Esophagus squamous epithelium (tissue), 5 donors: ENCODE data around the gene RIT2. TPM values are rescaled to one million over a fixed set of nuclear protein-coding genes. Genes with fewer than 3 reads are reported as not detected.

Experiments used
- DNase-seq: peaks from one replicate; lab custom pipeline; 2025; lab: John Stamatoyannopoulos, UW
- H3K27ac ChIP-seq, 4 donors: fragments of 200-600 bp; sonication (generic); one replicate each; pipeline ENCODE4 v1.5.1; 2016 to 2019; ENCODE audit warnings: mild to moderate bottlenecking in 1 of 4
- H3K27me3 ChIP-seq, 4 donors: fragments of 200-600 bp; sonication (generic); 1 replicate in 3 of 4; 2 replicates in 1 of 4; pipeline versions ENCODE4 v1.5.1 to v1.6.0; 2017 to 2021; ENCODE audit warnings: antibody characterized with exemption in 1 of 4
- H3K36me3 ChIP-seq, 3 donors: fragments of 200-600 bp; sonication (generic); one replicate each; pipeline ENCODE4 v1.5.1; 2016 to 2019
- H3K4me1 ChIP-seq, 3 donors: fragments of 200-600 bp; sonication (generic); one replicate each; pipeline ENCODE4 v1.5.1; 2017 to 2019
- H3K4me3 ChIP-seq, 4 donors: fragments of 200-600 bp; sonication (generic); 1 replicate in 3 of 4; 2 replicates in 1 of 4; pipeline ENCODE4 v1.5.1; 2016 to 2019; ENCODE audit warnings: mild to moderate bottlenecking in 2 of 4, moderate library complexity in 1 of 4
- H3K9me3 ChIP-seq, 3 donors: fragments of 200-600 bp; sonication (generic); one replicate each; pipeline ENCODE4 v1.5.1; 2016 to 2019
- POLR2A ChIP-seq, 4 donors: fragments of 450-650 bp; IDR thresholded peaks; one replicate each; pipeline ENCODE4 v1.6.1; 2017; ENCODE audit warnings: antibody characterized with exemption in 4 of 4, mild to moderate bottlenecking in 4 of 4, moderate library complexity in 3 of 4
- WGBS, 2 donors: methylation state at CpG; one replicate each; pipeline ENCODE4 v1.1.5; 2018; 5-methylcytosine and 5-hydroxymethylcytosine counted together
- intact Hi-C: fragments of 100-400 bp; cut with DNase I; formaldehyde crosslinking; loops from one replicate; pipeline ENCODE4 v1.15.0; 2022
- total RNA-seq, 4 donors: library from RNA; depleted of rRNA; stranded (reverse); fragments of >200 nt; gene quantifications; one replicate each; pipeline ENCODE4 v1.1.0, GENCODE V29; 2016
- TF ChIP-seq, protein P1 (sequence below), 6 experiments: fragments of 450-650 bp in 4 of 6; fragments of 200-600 bp in 2 of 6; sonication (generic) in 2 of 6; IDR thresholded peaks; one replicate each; pipeline ENCODE4 v1.5.1; 2016 to 2019; ENCODE audit warnings: antibody characterized with exemption in 6 of 6, mild to moderate bottlenecking in 4 of 6, moderate library complexity in 4 of 6
- donor health status: DM: yes; HTN: yes; CAD: no.

Gene RIT2
- total RNA-seq, 4 donors from 2014 or later: not detected

- WGBS, 2 donors: 30 to 39% methylated on average over 2 of the region's 2 CpGs
- H3K36me3 ChIP-seq: no peaks in the 10 kb centered on the region
- intact Hi-C loops: no loop called here
- no peak for TF ChIP-seq POLR2A (IDR thresholded peaks at IDR 0.05)
- TF ChIP-seq, protein P1, sequence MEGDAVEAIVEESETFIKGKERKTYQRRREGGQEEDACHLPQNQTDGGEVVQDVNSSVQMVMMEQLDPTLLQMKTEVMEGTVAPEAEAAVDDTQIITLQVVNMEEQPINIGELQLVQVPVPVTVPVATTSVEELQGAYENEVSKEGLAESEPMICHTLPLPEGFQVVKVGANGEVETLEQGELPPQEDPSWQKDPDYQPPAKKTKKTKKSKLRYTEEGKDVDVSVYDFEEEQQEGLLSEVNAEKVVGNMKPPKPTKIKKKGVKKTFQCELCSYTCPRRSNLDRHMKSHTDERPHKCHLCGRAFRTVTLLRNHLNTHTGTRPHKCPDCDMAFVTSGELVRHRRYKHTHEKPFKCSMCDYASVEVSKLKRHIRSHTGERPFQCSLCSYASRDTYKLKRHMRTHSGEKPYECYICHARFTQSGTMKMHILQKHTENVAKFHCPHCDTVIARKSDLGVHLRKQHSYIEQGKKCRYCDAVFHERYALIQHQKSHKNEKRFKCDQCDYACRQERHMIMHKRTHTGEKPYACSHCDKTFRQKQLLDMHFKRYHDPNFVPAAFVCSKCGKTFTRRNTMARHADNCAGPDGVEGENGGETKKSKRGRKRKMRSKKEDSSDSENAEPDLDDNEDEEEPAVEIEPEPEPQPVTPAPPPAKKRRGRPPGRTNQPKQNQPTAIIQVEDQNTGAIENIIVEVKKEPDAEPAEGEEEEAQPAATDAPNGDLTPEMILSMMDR (IDR thresholded peaks at IDR 0.05): no peak
- no peaks in the 10 kb centered on the region for H3K4me1 ChIP-seq
- H3K27ac ChIP-seq: no peak overlapping the region
- H3K9me3 ChIP-seq: no peaks in the 10 kb centered on the region
- no peak overlapping the region for H3K4me3 ChIP-seq
- H3K27me3 ChIP-seq: no peaks in the 10 kb centered on the region
- DNase-seq: no peak
These were observed 42.9 kb upstream of the RIT2 start for GRCh38 chr18:43158381-43158780.

DNA sequence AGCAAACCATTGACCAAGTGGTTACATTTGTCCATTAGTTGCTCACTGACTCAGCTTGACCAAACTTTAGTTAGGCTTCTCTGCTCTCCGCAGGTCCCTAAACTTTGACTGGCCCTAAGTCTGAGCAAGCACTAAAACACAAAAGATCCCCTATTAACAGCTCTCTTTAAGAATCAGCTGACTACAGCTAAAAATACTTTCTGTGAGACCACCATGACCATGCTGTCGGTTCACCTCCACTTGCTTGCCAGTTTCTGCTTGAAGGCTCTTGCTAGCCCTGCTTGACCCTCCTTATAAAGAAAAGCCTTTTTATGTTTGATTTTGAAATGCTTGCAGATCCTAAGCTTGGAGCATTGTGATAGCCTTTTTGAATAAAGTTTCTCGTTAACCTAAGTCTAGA is 40.4 kb upstream of the RIT2 start:
- Histone ChIP-seq H3K9me3 (no peaks in the 10 kb centered on the region), H3K4me3 (no peak overlapping the region), H3K27ac (no peak overlapping the region), H3K4me1 (no peaks in the 10 kb centered on the region), H3K27me3 (no peaks in the 10 kb centered on the region), H3K36me3 (no peaks in the 10 kb centered on the region)
- WGBS, 2 donors: 73 to 80% methylated on average over 3 of the region's 3 CpGs
- no peak for DNase-seq
- TF ChIP-seq, protein P1 (IDR thresholded peaks at IDR 0.05): no peak
- TF ChIP-seq POLR2A (IDR thresholded peaks at IDR 0.05): no peak
- intact Hi-C loops: no loop called here

DNA sequence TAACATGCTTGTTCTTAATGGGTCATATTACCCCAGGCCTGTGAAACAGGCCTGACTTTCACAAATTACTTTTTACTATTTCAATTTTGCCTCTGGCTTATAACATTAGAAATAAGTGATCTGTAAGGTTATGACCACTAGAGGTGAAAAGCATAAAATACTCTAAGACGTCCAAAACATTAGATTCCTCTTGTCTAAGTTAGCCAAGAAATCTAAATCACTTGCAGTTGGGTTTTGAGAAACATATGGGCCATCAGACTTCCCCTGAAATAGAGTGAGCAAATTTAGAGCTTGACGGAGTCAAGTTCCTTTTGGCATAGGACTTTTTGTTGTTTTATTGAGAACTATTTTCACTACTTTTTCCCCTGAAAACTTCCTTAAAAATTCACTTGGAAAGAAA is 32.7 kb upstream of the RIT2 start:
- no peaks in the 10 kb centered on the region for H3K9me3 ChIP-seq
- no peaks in the 10 kb centered on the region for H3K4me1 ChIP-seq
- H3K27ac ChIP-seq: no peak overlapping the region
- no peaks in the 10 kb centered on the region for H3K36me3 ChIP-seq
- H3K27me3 ChIP-seq: no peaks in the 10 kb centered on the region
- no peak overlapping the region for H3K4me3 ChIP-seq
- DNase-seq: no peak
- WGBS, 2 donors: 74 to 79% methylated on average over 2 of the region's 2 CpGs
- intact Hi-C loops: no loop called here
- TF ChIP-seq POLR2A (IDR thresholded peaks at IDR 0.05): no peak
- TF ChIP-seq, protein P1 (IDR thresholded peaks at IDR 0.05): no peak

GRCh38 chr18:43141208-43141607 is 25.7 kb upstream of the RIT2 start:
- 26 to 29% methylated on average over 2 of the region's 2 CpGs for WGBS, 2 donors
- Histone ChIP-seq H3K27ac (no peak overlapping the region), H3K9me3 (no peaks in the 10 kb centered on the region), H3K4me1 (no peaks in the 10 kb centered on the region), H3K4me3 (no peak overlapping the region), H3K36me3 (no peaks in the 10 kb centered on the region), H3K27me3 (no peaks in the 10 kb centered on the region)
- DNase-seq: no peak
- intact Hi-C loops: no loop called here
- TF ChIP-seq POLR2A (IDR thresholded peaks at IDR 0.05): no peak
- TF ChIP-seq, protein P1 (IDR thresholded peaks at IDR 0.05): no peak

DNA sequence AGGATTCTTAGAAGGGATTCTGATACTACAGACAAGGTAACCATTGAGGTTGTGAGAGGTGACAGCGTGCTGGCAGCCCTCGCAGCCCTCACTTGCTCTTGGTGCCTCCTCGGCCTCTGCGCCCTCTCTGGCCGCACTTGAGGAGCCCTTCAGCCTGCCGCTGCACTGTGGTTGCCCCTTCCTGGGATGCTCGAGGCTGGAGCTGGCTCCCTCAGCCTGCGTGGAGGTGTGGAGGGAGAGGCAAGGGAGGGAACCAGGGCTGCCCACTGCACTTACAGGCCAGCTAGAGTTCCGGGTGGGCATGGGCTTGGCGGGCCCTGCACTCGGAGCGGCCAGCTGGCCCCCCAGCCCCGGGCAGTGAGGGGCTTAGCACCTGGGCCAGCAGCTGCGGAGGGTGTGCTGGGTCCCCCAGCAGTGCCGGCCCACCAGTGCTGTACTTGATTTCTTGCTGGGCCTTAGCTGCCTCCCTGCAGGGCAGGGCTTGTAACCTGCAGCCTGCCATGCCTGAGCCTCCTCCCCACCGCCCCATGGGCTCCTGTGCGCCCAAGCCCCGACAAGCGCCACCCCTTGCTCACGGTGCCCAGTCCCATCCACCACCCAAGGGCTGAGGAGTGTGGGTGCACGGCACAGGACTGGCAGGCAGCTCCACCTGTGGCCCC is 23.9 kb upstream of the RIT2 start:
- DNase-seq: no peak
- intact Hi-C loops: no loop called here
- TF ChIP-seq, protein P1 (IDR thresholded peaks at IDR 0.05): no peak
- TF ChIP-seq POLR2A (IDR thresholded peaks at IDR 0.05): no peak
- no peaks in the 10 kb centered on the region for H3K36me3 ChIP-seq
- H3K4me3 ChIP-seq: no peak overlapping the region
- H3K9me3 ChIP-seq: no peaks in the 10 kb centered on the region
- WGBS, 2 donors: 67 to 80% methylated on average over 2 to 7 of the region's 21 CpGs
- no peaks in the 10 kb centered on the region for H3K4me1 ChIP-seq
- no peaks in the 10 kb centered on the region for H3K27me3 ChIP-seq
- H3K27ac ChIP-seq: no peak overlapping the region
